PC-9 (cell line): ENCODE results near the gene SHISA5.

ENCODE experiments used
- CTCF ChIP-seq: fragments of 200-600 bp; sonication (generic); conservative IDR thresholded peaks from 2 replicates; pipeline ENCODE4 v1.6.1; 2017; ENCODE audit warnings: mixed run types, antibody characterized with exemption, mild to moderate bottlenecking, moderate library complexity
- EZH2 ChIP-seq: fragments of 200-600 bp; sonication (generic); IDR thresholded peaks from 2 replicates; pipeline ENCODE4 v1.8.0; 2017; ENCODE audit warnings: antibody characterized with exemption, low read depth

DNA sequence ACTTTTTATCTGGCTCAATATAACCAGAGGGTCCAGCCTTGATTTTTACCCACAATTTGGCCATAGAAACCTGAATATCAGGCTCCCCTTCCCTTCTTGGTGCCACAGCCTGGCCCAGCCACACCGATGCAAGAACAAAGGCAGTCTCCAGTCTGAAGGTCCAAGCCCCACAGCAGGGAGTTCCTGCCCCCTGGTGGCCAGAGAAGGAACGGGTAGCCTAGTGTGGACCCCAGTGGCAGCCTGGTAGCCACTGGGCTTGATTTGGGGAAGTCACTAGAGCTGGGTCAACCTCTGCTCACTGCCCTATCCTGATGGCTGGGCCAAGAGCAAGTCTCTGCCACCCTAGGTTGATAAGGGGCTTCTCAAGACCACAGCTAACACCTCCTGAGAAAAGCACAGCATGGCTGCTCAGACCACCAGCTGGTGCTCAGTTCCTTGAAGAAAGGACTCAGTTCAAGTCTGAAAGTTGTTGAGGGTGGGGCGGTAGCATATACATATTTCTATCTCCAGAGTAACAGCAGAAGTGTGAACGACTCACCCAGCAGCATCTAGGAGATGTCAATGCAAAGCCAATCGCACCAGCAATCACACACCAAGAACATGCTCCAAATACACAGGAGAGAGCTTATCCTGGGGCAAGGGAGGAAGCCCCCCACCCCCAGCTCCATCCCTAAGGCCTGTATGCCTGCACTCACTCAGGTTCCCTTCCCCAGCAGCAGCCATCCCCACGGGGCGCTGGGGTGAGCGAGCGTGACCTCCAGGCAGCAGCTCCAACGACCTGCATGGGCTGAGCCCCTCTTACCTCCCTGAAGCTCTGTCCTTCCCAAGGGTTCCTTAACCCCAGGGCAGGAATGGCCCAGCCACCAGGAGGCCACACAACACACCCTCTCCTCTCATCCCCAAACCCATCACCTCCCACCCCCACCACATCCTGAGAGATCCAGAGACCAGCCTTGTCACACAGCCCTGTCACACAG is 45.0 kb upstream of the SHISA5 start:
- TF ChIP-seq EZH2 (no peak), CTCF (peak; percentile 90)
